GM21737 (cell line): ENCODE data around the gene ASXL1.
"Not testable (repeated sequence)": the region's sequence is repeated elsewhere in the genome, so short reads cannot be mapped to it uniquely, and the experiment has no call there.

Experiments
- ATAC-seq: cut with Tn5 transposase; IDR thresholded peaks from one replicate; pipeline ENCODE4 v1.9.1; 2021; ENCODE audit warnings: mild to moderate bottlenecking, moderate library complexity; ENCODE audit not compliant: unreplicated experiment

The ASXL1 gene

GRCh38 chr20:32357869-32358631 is at the start of gene ASXL1:
TSS of gene ASXL1 (plus strand) at chr20:32358331. CDS start at chr20:32358776, 445 bp downstream.
- peak; percentile 73 for ATAC-seq

GRCh38 chr20:32312718-32313424 is 45.3 kb upstream of the ASXL1 start:
- ATAC-seq, result no peak

- no peak for ATAC-seq
Measured at GRCh38 chr20:32314768-32315167, 43.4 kb upstream of the ASXL1 start.

GRCh38 chr20:32315399-32315798 is 42.7 kb upstream of the ASXL1 start:
- ATAC-seq, result no peak

- ATAC-seq, result no peak
Measured at GRCh38 chr20:32315891-32316290, 42.2 kb upstream of the ASXL1 start.

- ATAC-seq, result no peak
Measured at GRCh38 chr20:32316667-32317066, 41.5 kb upstream of the ASXL1 start.

GRCh38 chr20:32319100-32319499 is 39.0 kb upstream of the ASXL1 start:
- ATAC-seq, result no peak

GRCh38 chr20:32320305-32320704 is 37.8 kb upstream of the ASXL1 start:
- no peak for ATAC-seq

- no peak for ATAC-seq
Measured at GRCh38 chr20:32321390-32321789, 36.7 kb upstream of the ASXL1 start.

- ATAC-seq, result not testable (repeated sequence)
Measured at GRCh38 chr20:32322260-32322659, 35.9 kb upstream of the ASXL1 start.

- ATAC-seq, result not testable (repeated sequence)
Measured at GRCh38 chr20:32323761-32324160, 34.4 kb upstream of the ASXL1 start.

- no peak for ATAC-seq
Measured at GRCh38 chr20:32325706-32326503, 32.2 kb upstream of the ASXL1 start.

- no peak for ATAC-seq
Measured at GRCh38 chr20:32326504-32326845, 31.7 kb upstream of the ASXL1 start.

GRCh38 chr20:32327087-32327681 is 30.9 kb upstream of the ASXL1 start:
- ATAC-seq, result no peak

- no peak for ATAC-seq
Measured at GRCh38 chr20:32329817-32330554, 28.1 kb upstream of the ASXL1 start.

GRCh38 chr20:32330555-32330897 is 27.6 kb upstream of the ASXL1 start:
- no peak for ATAC-seq

- no peak for ATAC-seq
Measured at GRCh38 chr20:32332614-32333013, 25.5 kb upstream of the ASXL1 start.

GRCh38 chr20:32333181-32333987 is 24.7 kb upstream of the ASXL1 start:
- ATAC-seq, result no peak

GRCh38 chr20:32333988-32334885 is 23.9 kb upstream of the ASXL1 start:
- no peak for ATAC-seq
